ENCODE results near the gene SMYD3.

The SMYD3 gene

DNA sequence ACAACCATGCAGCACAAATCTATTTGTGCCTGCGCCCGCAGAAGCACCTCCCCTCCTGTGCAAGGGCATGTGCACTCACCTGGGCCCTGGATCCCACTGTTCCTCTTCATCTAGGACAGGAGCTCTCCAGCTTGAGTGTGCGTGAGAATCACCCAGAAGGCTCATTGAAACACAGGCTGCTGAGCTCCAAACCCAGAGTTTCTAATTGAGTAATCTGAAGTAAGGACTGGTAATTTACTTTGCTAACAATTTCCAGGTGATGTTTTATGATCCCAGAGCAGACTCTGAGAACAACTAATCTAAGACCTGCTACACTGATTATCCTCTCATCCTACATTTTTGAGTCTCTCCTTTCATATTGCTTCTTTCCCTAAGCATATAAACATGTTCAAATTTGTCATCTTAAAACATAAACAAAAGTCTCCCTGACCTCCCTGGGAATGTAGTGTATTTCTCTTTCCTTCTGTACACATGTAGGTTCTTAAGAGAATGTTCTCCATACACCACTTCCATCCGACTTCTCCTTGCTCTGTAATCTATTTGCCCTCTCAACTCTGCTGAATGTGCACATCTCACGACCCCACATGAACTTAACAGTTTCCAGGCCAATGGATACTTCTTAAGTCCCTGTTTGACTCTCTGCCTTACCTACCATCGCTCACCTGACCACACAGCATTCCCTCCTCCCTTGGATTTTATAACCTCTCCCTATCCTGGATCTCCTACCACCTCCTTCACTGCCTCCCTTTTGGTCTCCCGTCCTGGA is 522.5 kb downstream of the SMYD3 start:
- Histone ChIP-seq H3K36me3 (ENCODE audit: control insufficient read depth, low read length) (no peaks in the 10 kb centered on the region), H3K79me2 (ENCODE audit: control insufficient read depth, low read length) (no peaks in the 10 kb centered on the region), H3K27me3 (ENCODE audit: control insufficient read depth, low read length) (no peaks in the 10 kb centered on the region), H3K9me2 (replicated peaks; ENCODE audit: control insufficient read depth, low read length) (no peaks in the 10 kb centered on the region; the same call in 1 of the 2 replicates), H3F3A (ENCODE audit: control insufficient read depth, insufficient read depth) (no peaks in the 10 kb centered on the region), H3K9me3 (ENCODE audit: control insufficient read depth, insufficient read depth, low read length) (no peaks in the 10 kb centered on the region), H3K27ac (ENCODE audit: low read depth, low read length) (no peak overlapping the region), H3K4me1 (ENCODE audit: control insufficient read depth, low read length) (no peaks in the 10 kb centered on the region), H3K4me3 (ENCODE audit: low read length) (no peak overlapping the region), H3K4me2 (ENCODE audit: low read length) (no peak overlapping the region), H4K20me1 (ENCODE audit: control insufficient read depth, insufficient read depth, low read depth, low read length) (no peaks in the 10 kb centered on the region)
- TF ChIP-seq CTCF (IDR thresholded peaks at IDR 0.05; ENCODE audit: low read depth, low read length, poor library complexity, severe bottlenecking) (no peak), EZH2phosphoT487 (IDR thresholded peaks at IDR 0.05; ENCODE audit: borderline replicate concordance, low read length) (no peak)

GRCh38 chr1:245983294-245983967 is 523.6 kb downstream of the SMYD3 start:
- Histone ChIP-seq H3K79me2 (ENCODE audit: control insufficient read depth, low read length) (no peaks in the 10 kb centered on the region), H3F3A (ENCODE audit: control insufficient read depth, insufficient read depth) (no peaks in the 10 kb centered on the region)
- no peak for TF ChIP-seq EZH2phosphoT487 (IDR thresholded peaks at IDR 0.05; ENCODE audit: borderline replicate concordance, low read length)
- no peak for TF ChIP-seq CTCF (IDR thresholded peaks at IDR 0.05; ENCODE audit: low read depth, low read length, poor library complexity, severe bottlenecking)

GRCh38 chr1:245979589-245979988 is 527.5 kb downstream of the SMYD3 start:
- Histone ChIP-seq H4K20me1 (ENCODE audit: control insufficient read depth, insufficient read depth, low read depth, low read length) (no peaks in the 10 kb centered on the region), H3K4me2 (ENCODE audit: low read length) (no peak overlapping the region), H3F3A (ENCODE audit: control insufficient read depth, insufficient read depth) (no peaks in the 10 kb centered on the region), H3K36me3 (ENCODE audit: control insufficient read depth, low read length) (no peaks in the 10 kb centered on the region), H3K4me3 (ENCODE audit: low read length) (no peak overlapping the region), H3K27me3 (ENCODE audit: control insufficient read depth, low read length) (no peaks in the 10 kb centered on the region), H3K9me3 (ENCODE audit: control insufficient read depth, insufficient read depth, low read length) (no peaks in the 10 kb centered on the region), H3K79me2 (ENCODE audit: control insufficient read depth, low read length) (no peaks in the 10 kb centered on the region), H3K27ac (ENCODE audit: low read depth, low read length) (no peak overlapping the region), H3K9me2 (replicated peaks; ENCODE audit: control insufficient read depth, low read length) (no peaks in the 10 kb centered on the region), H3K4me1 (ENCODE audit: control insufficient read depth, low read length) (no peaks in the 10 kb centered on the region)
- TF ChIP-seq EZH2phosphoT487 (IDR thresholded peaks at IDR 0.05; ENCODE audit: borderline replicate concordance, low read length) = no peak
- no peak for TF ChIP-seq CTCF (IDR thresholded peaks at IDR 0.05; ENCODE audit: low read depth, low read length, poor library complexity, severe bottlenecking)

More at GRCh38 chr1:245983294-245983967, 523.6 kb downstream of the SMYD3 start:
- Histone ChIP-seq H3K4me1 (ENCODE audit: control insufficient read depth, low read length) (no peaks in the 10 kb centered on the region), H3K4me3 (ENCODE audit: low read length) (no peak overlapping the region), H3K27ac (ENCODE audit: low read depth, low read length) (no peak overlapping the region), H3K9me2 (replicated peaks; ENCODE audit: control insufficient read depth, low read length) (no peaks in the 10 kb centered on the region), H3K27me3 (ENCODE audit: control insufficient read depth, low read length) (no peaks in the 10 kb centered on the region), H3K36me3 (ENCODE audit: control insufficient read depth, low read length) (no peaks in the 10 kb centered on the region), H3K9me3 (ENCODE audit: control insufficient read depth, insufficient read depth, low read length) (no peaks in the 10 kb centered on the region), H3K4me2 (ENCODE audit: low read length) (no peak overlapping the region), H4K20me1 (ENCODE audit: control insufficient read depth, insufficient read depth, low read depth, low read length) (no peaks in the 10 kb centered on the region)

All from DOHH2 (cell line).